22Rv1 (cell line): ENCODE measurements around the gene UNC13D.

Experiments used
- CTCF ChIP-seq: fragments of 450-650 bp; IDR thresholded peaks from 2 replicates; pipeline ENCODE4 v1.5.1; 2017; ENCODE audit warnings: mild to moderate bottlenecking
- ZFX ChIP-seq: fragments of 450-650 bp; IDR thresholded peaks from 2 replicates; pipeline ENCODE4 v1.6.1; 2017; ENCODE audit warnings: antibody characterized with exemption, borderline replicate concordance

- TF ChIP-seq CTCF (peak; percentile 80), ZFX (no peak)
Measured at GRCh38 chr17:75845058-75845711, 981 bp upstream of the UNC13D start.
